NCI-H82 treated with DMSO at 0.1 percent for 48 hours (cell line): ENCODE data around the gene TOP2B.

Experiments used
- DNase-seq: peaks from one replicate; lab custom pipeline; 2025; ENCODE audit not compliant: unreplicated experiment; lab: John Stamatoyannopoulos, UW

TOP2B gene

GRCh38 chr3:25673738-25674298 is 9.1 kb upstream of the TOP2B start:
- no peak for DNase-seq

- no peak for DNase-seq
These were observed 891 bp upstream of the TOP2B start for GRCh38 chr3:25665315-25666280.

GRCh38 chr3:25663869-25664811 is 567 bp downstream of the TOP2B start:
- DNase-seq, result no peak

- DNase-seq, result no peak
These were observed 1.3 kb downstream of the TOP2B start for GRCh38 chr3:25663347-25663868.

DNA sequence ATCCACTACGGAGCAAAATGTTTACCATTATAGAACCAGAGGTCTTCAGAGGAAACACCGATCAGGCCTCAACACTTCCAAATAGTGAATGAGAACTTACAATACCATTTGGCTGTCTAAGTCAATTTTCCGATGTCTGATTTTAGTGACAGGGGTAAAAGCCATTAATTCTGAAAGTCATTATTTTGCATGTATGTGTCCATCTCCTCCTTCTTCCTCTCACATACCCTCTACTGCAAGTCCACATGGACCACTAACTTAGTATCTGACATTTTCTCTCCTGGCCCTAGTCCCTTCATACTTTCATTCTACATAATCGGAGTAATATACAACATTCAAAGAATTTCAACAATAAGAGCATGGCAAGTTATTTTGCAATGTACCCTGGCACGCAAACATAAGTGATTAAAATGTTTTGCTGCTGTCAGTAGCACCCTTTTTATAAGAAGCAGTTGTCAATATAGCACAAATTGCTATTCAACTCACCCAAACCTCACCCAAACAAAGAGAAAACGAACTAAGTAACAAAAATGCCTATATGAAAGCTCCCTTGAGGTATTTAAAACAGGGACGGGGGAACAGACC is 1.9 kb downstream of the TOP2B start:
- DNase-seq, result no peak

GRCh38 chr3:25661694-25662437 is 2.8 kb downstream of the TOP2B start:
- no peak for DNase-seq

DNA sequence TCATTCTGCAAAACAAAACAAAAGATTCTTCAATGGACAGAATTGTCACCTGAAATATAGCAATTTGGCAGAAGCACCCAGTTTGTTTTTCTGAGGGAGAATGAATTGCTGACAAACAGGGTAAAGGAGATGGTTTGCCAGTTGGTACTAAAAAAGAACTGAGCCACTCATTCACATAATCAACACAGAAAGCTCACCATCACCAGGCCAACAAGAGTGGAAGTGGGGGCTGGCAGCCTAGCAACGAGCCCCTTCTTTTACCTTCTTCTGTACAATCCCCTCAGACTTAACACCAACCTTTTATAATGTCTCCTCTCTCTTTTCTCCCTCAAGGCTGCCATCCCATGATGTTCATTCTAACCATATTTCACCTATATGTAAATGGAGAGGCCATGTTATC is 5.9 kb downstream of the TOP2B start:
- DNase-seq, result no peak

- DNase-seq, result no peak
These were observed 7.4 kb downstream of the TOP2B start for GRCh38 chr3:25657293-25657692.

- no peak for DNase-seq
These were observed 9.0 kb downstream of the TOP2B start for GRCh38 chr3:25655659-25656058.

DNA sequence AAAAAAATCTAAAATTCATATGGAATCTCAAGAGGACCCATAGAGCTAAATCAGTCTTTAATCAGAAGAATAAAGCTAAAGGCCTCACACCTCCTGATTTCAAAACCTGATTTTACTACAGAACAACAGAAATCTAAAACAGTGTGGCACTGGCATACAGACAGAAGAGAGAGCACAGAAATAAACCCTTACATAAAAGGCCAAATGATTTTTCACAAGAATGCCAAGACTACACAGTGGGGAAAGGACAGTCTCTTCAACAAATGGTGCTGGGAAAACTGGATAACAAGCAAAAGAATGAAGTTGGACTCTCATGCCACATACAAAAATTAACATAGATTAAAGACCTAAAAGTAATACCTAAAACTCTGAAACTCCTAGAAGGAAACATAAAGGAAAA is 10.1 kb downstream of the TOP2B start:
- no peak for DNase-seq

DNA sequence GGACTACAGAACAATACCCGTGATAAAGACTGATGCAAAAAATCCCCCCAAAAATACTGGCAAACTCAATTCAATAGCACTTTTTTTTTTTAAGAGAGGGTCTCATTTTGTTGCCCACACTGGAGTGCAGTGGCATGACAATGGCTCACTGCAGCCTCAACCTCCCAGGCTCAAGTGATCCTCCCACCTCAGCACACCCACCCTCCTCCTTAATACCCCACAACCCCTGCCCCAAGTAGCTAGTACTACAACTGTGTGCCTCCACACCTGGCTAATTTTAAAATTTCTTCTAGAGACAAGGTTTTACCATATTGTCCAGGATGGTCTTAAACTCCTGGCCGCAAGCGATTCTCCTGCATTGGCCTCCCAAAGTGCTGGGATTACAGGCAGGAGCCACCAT is 11.4 kb downstream of the TOP2B start:
- DNase-seq, result no peak

DNA sequence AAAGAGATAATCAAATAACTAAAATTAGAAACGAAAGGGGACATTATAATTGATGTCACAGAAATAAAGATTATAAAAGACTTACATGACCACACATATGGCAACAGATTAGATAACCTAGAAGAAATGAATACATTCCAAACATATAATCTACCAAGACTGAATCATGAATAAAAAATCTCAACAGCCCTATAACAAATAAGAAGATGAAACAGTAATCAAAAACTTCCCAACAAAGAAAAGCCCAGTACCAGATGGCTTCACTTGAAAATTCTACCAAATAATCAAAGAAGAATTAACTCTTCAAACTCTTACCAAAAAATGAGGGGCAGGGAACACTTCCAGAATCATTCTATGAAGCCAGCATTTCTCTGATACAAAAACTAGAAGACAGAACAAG is 11.8 kb downstream of the TOP2B start:
- no peak for DNase-seq

- DNase-seq, result no peak
These were observed 15.5 kb downstream of the TOP2B start for GRCh38 chr3:25648925-25649830.

GRCh38 chr3:25648107-25648535 is 16.6 kb downstream of the TOP2B start:
- peak; percentile 91 for DNase-seq

- DNase-seq, result no peak
These were observed 29.7 kb downstream of the TOP2B start for GRCh38 chr3:25635038-25635437.

GRCh38 chr3:25633919-25634318 is 30.8 kb downstream of the TOP2B start:
- DNase-seq, result no peak

- no peak for DNase-seq
These were observed 32.7 kb downstream of the TOP2B start for GRCh38 chr3:25631989-25632388.

DNA sequence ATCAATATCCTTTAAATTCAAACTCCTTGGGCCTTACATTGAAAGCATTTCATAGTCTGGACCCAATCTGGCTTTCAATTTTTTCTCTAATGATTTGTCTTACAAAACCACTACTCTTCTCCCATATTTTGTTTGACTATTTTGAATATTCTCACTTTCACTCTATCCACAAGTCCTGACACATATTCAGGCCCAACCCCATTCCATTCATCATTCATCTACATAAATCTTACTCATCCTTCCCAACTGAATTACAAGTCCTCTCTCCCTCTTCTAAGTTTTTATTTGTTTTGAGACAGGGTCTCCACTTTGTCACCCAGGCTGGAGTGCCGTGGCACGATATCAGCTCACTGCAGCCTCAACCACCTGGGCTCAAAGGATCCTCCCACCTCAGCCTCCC is 43.6 kb downstream of the TOP2B start:
- no peak for DNase-seq

DNA sequence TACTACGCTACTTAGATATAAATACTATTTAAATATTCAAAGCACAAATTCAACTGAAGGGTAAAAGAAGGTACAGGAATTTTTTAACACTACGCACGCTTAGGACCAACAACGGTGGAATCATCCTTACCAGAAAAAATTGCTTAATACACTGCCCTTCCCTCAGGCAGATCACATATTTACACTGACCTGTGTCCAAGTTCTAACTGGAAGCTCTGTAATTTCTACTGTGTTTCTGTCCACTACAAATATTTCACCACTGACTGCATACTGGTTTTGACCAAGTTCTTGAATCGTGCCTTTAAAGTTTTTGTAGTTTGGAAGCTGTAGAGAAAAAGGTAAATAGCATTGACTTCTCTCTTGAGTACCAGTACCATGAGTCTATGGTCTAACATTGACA is 44.2 kb downstream of the TOP2B start:
- no peak for DNase-seq
